Measurements from ENCODE around the gene HLA-DRB5. TPM values are rescaled to one million over a fixed set of nuclear protein-coding genes. Genes with fewer than 3 reads are reported as not detected.
"Not testable (repeated sequence)": the region's sequence is repeated elsewhere in the genome, so short reads cannot be mapped to it uniquely, and the experiment has no call there.

HLA-DRB5 gene
- total RNA-seq, 1 donor from 2014 or later: 80.1 TPM

DNA sequence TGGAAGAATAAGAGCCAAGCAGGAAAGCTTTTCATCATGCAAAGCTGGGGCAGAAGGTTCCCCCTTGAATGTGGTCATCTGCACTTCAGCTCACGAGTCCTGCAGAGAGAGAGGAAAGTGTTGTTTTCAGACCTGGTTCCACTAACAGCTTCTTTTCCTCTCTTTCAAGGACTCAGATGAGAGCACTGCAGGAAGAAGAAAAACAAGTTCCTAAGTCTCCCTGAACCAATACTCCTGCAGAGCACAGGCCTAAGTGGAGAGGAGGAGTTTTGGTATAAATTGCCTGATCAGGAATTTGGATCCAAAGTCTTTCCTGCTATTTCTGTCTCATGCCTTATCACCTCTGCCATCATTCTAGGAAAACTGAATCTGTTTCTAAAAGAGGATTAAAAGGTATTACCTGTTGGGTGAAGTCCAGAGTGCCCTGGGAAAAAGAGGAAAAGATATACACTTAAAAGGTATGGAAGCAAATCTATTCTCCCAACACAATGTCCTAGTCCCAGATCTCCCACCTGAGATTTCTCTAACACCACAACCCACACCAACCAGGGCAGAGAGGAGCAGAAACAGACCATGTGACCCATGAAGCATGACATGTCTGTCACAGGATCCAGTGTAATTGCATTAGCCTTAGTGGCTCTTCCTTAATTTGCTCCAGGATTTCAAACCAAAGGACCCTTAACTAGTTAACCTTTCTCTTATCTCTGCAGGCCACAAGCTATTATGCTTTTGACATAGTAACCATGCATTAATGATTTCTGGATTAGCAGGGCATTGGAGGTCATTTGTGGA, 12.2 kb downstream of the HLA-DRB5 start:
- intact Hi-C loops (cut with micrococcal nuclease): no loop called here

DNA sequence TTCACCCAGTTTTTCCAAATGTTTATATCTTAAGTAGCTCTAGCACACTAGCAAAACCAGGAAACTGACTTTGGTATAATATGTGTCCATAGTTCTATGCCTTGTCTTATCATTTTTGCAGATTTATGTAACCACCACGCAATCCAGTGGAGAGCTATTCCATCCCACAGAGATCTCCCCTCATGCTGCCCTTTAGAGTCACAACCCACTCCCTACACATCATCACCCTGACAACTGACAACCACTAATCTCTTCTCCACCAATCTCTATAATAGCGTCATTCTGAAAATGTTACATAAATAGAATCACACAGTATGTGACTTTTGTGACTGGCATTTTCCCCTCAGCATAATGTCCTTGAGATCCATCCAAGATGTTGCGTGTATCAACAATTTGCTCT, 29.1 kb downstream of the HLA-DRB5 start:
- intact Hi-C loops (cut with micrococcal nuclease): loop anchor here (1.0 kb wide), 2 partner anchors 9 to 39 kb away; no protein-coding TSS in a partner anchor

DNA sequence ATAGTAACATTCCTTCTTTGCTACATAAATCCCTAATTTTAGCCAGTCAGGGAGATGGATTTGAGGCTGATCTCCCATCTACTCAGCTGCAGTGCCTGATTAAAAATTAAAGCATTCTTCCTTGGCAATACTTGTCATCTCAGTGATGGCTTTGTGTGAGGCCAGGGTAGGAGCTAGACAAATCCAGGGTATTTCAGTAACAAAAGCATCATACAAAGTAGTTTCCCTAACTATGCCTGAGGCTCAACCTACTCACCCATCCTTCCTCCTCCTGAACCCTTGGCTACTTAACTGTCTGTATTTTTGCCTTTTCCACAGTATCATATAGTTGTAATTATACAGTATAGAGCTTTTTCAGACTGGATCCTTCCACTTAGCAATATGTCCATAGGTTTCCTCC, 37.7 kb downstream of the HLA-DRB5 start:
- intact Hi-C loops (cut with micrococcal nuclease): loop anchor here (1.0 kb wide), 2 partner anchors 9 to 49 kb away; no protein-coding TSS in a partner anchor

DNA sequence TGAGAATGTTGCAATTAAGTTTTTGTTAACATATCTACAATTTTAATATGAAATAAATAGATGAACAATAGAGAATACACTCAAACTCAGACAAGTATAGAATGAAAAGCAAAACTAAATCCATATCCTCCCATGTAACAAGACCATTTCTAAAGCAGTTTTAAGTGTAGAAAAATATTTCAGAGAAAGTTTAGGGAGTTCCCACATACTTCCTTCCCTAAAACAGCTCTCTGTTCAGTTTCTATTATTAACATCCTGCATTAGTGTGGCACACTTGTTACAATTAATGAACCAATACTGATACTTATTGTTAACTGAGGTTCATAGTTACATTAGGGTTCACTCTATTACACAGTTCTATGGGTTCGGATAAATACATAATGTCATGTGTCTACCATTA, 38.4 kb downstream of the HLA-DRB5 start:
- intact Hi-C loops (cut with micrococcal nuclease): loop anchor here (1.0 kb wide), 2 partner anchors 10 to 50 kb away; no protein-coding TSS in a partner anchor

DNA sequence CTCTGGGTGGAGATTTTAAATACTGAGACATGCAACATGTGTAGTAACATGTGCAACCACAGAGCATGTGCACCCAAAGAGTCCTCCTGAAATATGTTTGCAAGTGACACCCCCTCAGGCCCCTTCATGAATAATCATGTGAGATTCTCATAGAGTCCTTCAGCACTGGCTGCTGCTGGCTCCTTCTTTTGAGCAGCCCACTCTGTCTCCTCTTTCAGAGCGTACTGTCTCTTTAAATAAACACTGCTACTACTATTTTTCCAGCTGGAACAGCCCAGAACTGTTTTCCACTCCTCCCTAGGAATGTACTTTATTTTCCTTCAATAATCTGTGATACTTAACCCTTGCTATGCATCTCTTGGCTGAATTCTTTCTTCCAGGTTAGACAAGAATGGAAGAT, 42.0 kb downstream of the HLA-DRB5 start:
- intact Hi-C loops (cut with micrococcal nuclease): no loop called here

DNA sequence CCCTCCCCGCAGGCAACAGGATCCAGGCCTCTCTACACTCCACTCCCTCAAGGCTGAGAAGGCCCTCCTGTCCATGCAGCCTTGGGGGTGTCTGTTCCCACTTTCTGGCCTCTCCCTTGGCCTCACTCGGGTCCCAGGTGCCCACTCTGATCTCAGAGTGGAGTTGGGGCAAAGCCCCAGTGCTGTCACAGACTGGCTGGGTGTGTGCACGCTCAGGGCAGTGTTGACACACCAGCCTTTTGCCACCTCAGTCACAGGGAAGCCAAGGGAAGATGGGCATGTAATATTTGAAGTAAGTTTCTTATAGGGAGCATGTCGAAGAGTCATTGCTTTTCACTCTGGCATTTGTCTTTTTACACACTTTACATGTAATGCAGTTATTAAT, 45.5 kb downstream of the HLA-DRB5 start:
- intact Hi-C loops (cut with micrococcal nuclease): no loop called here

DNA sequence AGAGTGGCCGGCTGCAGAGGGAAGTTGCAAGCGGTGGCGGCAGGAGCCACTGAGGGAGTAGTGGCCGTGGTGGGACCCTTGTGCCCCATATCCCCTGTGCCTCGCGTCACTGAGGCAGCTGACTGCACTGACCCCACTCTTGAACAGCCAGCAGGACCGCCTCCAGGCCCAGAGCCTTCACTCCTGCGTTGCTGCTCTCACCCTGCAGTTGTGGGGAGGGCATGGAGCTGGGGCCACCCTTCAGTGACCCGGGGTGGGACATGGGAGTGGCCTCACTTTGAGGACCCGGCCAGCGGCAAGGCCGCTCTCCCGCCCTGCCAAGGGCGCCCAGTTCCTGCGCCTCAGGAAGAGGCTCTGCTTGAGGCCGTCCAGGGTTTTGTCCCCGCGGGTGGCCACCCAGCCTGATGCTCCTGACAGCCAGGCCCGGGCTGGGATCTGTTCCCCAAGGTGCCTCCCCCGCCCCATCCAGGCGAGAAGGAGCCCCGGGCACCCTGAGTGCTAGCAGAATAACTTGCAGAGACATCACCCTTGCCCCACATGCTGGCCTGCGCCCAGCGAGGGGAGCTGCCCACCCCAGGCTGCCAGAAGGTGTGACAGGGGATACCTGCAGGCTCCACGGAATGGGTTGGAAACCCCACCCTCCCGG, 46.0 kb downstream of the HLA-DRB5 start:
- intact Hi-C loops (cut with micrococcal nuclease): loop anchor here (1.0 to 2.0 kb wide), 2 partner anchors 45 to 49 kb away; no protein-coding TSS in a partner anchor

DNA sequence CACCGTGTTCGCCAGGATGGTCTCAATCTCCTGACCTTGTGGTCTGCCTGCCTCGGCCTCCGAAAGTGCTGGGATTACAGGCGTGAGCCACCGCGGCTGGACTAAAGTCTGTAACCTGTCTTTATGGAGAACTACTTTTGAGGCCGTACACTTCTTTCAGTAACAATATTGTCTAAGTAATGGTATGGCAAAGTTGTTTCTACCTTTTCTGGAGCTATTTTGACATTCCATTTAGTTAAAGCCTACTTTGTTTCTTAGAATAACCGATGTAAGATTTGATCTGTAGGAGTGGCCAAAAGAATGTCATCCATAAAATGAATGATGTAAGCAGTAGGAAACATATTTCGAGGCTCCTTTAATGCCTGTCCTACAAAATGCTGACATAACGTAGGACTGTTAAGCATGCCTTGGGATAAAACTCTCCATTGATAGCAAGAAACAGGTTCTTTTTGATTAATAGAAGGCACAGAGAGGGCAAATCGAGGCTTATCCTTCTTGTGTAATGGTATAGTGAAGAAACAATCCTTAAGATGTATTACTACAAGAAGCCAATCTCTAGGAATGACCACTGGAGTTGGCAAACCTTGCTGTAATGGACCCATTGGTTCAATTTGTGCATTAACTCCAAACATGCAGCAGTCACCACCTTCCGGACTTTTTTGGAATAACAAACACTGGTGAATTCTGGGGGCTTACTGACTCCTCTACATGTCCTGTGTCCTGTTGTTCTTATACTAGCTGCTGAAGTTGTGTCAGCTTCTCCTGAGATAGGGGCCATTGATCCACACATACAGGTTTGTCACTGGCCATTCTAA, 54.5 kb downstream of the HLA-DRB5 start:
- intact Hi-C loops (cut with micrococcal nuclease): no loop called here

DNA sequence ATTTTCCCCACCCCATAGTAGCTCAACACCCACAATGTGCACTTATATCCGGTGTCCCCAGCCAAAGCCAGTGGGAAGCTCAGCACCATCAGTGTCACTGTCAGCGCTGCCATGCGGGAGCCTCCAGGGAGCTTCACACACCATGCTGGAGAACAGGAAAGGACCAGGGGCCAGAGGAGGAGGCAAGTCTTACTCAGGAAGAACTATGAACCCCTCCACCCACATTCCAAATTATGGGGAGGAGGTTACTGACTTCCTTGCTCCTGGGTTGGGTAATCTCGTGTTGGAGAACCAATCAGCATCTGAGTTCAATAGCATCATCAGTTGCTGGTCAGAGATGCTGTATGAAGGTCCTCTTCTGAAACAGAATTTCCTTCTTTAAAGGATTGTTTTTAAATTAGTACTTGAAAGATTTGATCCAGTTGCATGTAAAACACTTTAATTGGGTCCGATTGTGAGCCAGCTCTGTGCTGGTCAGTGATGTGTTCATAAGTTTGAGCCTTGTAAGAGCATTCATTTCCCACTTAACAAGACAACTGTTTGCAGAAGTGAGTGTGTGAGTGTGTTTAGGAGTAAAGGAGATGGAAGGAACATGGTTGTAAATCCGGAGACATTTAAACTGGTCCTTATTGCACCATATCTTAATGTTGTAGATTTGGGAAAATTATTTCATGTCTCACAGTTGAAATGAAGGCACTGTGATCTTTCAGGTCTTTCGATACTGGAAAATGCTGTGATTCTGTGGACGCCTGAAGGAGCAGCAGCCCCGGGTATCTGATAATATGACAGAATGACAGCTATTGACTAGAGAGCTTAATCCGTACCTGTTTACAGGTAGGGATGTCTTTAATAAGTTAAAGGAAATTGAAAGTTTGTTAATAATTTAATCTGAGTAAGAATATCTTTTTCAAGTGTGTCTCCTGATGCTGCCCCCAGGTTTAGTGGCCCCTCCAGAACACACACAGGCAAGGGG, 56.4 kb downstream of the HLA-DRB5 start:
- intact Hi-C loops (cut with micrococcal nuclease): not testable (repeated sequence)

DNA sequence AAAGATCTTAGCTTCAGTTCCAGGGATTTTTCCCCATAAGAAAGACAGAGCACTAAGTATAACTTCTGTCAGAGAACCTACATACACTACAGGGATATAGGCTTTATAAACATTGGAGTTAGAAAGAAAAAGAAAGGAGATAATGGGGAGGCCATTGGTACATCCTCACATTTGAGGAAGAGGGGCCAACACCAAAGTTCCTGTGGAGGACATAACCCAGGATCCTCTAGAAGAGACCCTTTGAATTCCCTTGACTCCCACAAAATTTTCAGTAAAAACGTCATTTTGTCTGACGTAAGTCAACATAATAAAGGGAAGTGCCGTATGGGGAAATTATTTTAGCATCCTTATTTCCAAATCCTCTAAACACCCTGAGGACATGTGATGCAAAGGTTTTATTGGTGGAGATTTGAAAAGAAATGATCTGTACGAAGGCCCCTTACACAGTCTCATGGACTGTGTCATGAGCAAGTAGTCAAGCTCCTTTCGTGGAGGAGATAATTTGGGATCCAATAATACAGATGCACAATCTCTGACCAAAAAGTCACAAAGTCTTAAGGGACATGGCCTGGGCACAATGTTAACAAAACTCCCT, 57.2 kb downstream of the HLA-DRB5 start:
- intact Hi-C loops (cut with micrococcal nuclease): no loop called here

DNA sequence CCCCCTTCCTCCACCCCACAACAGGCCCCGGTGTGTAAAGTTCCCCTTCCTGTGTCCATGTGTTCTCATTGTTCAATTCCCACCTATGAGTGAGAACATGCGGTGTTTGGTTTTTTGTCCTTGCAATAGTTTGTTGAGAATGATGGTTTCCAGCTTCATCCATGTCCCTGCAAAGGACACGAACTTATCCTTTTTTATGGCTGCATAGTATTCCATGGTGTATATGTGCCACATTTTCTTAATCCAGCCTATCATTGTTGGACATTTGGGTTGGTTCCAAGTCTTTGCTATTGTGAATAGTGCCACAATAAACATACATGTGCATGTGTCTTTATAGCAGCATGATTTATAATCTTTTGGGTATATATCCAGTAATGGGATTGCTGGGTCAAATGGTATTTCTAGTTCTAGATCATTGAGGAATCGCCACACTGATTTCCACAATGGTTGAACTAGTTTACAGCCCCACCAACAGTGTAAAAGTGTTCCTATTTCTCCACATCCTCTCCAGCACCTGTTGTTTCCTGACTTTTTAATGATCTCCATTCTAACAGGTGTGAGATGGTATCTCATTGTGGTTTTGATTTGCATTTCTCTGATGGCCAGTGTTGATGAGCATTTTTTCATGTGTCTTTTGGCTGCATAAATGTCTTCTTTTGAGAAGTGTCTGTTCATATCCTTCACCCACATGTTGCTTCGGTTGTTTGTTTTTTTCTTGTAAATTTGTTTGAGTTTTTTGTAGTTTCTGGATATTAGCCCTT, 62.2 kb downstream of the HLA-DRB5 start:
- intact Hi-C loops (cut with micrococcal nuclease): not testable (repeated sequence)

Other genes starting within 250 kb of the HLA-DRB5 start
- not detected in 2 replicates for gene TSBP1, start 158.4 kb downstream of the HLA-DRB5 start, total RNA-seq
- gene BTNL2, start 123.1 kb downstream of the HLA-DRB5 start, total RNA-seq: not detected in 2 replicates
- gene HLA-DRA, start 90.4 kb downstream of the HLA-DRB5 start, total RNA-seq: 240 and 242 TPM in 2 replicates
- gene HLA-DRB1, start 59.6 kb upstream of the HLA-DRB5 start, total RNA-seq: 170 and 173 TPM in 2 replicates
- gene HLA-DQA1, start 107.1 kb upstream of the HLA-DRB5 start, total RNA-seq: 89.6 and 89.7 TPM in 2 replicates
- gene HLA-DQB1, start 136.4 kb upstream of the HLA-DRB5 start, total RNA-seq: 20.1 and 27.5 TPM in 2 replicates
- 13.2 and 14.4 TPM in 2 replicates for gene HLA-DQA2, start 211.1 kb upstream of the HLA-DRB5 start, total RNA-seq
- 7.1 and 7.7 TPM in 2 replicates for gene HLA-DQB2, start 233.2 kb upstream of the HLA-DRB5 start, total RNA-seq